GM12878 (cell line): ENCODE results near the gene F7. TPM values are rescaled to one million over a fixed set of nuclear protein-coding genes. Genes with fewer than 3 reads are reported as not detected.

Experiments used
- ATAC-seq: fragments of 200-7000 bp; cut with Tn5 transposase; 3 replicates; pipeline ENCODE4 v1.9.1; 2020; ENCODE audit warnings: mild to moderate bottlenecking, moderate library complexity
- BruUV-seq: library from RNA; stranded (reverse); fragments of 400-500 nt; replicated peaks from 2 replicates; lab custom pipeline; 2021; lab: Mats Ljungman, UMichigan
- CTCF ChIA-PET: fragments of 300-600 bp; sonication (Branson Sonifier 250); formaldehyde crosslinking; extraction: SDS; loops from one replicate; lab custom pipeline; 2021; ENCODE audit warnings: inconsistent platforms; lab: Yijun Ruan, JAX
- POLR2A ChIA-PET: fragments of 350-600 bp; formaldehyde crosslinking; extraction: SDS; loops from one replicate; lab custom pipeline; 2021; ENCODE audit warnings: inconsistent platforms; lab: Charles Lee
- RAD21 ChIA-PET: fragments of 300-600 bp; sonication (Branson Sonifier 250); formaldehyde crosslinking; loops from one replicate; lab custom pipeline; 2023; ENCODE audit warnings: antibody characterized with exemption; ENCODE audit not compliant: unreplicated experiment; lab: Charles Lee
- SMC1A ChIA-PET: fragments of 300-600 bp; sonication (Branson Sonifier 250); formaldehyde crosslinking; loops from one replicate; lab custom pipeline; 2023; ENCODE audit not compliant: unreplicated experiment, uncharacterized antibody; lab: Charles Lee
- DNase-seq: peaks from one replicate; pipeline ENCODE4 v3.0.0-alpha.2; 2011; ENCODE audit warnings: low read depth, low spot score
- FAIRE-seq: peaks from 3 replicates; lab custom pipeline; 2011; peaks lifted over from hg19 to GRCh38; lab: Jason Lieb, UNC
- H2AFZ ChIP-seq: 2 replicates; pipeline ENCODE4 v1.6.0; 2011; ENCODE audit warnings: low read depth, low read length, control low read depth; ENCODE audit not compliant: control insufficient read depth
- H3K27ac ChIP-seq: 2 replicates; pipeline ENCODE4 v1.5.1; 2011; ENCODE audit warnings: control low read depth; ENCODE audit not compliant: control insufficient read depth, insufficient read depth
- H3K27me3 ChIP-seq, 2 experiments: replicated peaks in 1 of 2; 2 replicates each; pipeline versions ENCODE4 v1.6.0 to v1.6.1; 2011; ENCODE audit warnings: low read length in 1 of 2; ENCODE audit not compliant: control insufficient read depth in 2 of 2, insufficient read depth in 2 of 2
- H3K36me3 ChIP-seq, 2 experiments: 2 replicates each; pipeline ENCODE4 v1.5.1; 2011; ENCODE audit warnings: low read length in 1 of 2; ENCODE audit not compliant: control insufficient read depth in 2 of 2, insufficient read depth in 2 of 2
- H3K4me1 ChIP-seq: 2 replicates; pipeline ENCODE4 v1.6.1; 2011; ENCODE audit warnings: mild to moderate bottlenecking, low read length, moderate library complexity, mixed read lengths; ENCODE audit not compliant: control insufficient read depth, insufficient read depth
- H3K4me2 ChIP-seq: 2 replicates; pipeline ENCODE4 v1.6.0; 2011; ENCODE audit warnings: control low read depth; ENCODE audit not compliant: control insufficient read depth, insufficient read depth
- H3K4me3 ChIP-seq: fragments of 200-600 bp; sonication (generic); 2 replicates; pipeline ENCODE4 v1.5.1; 2016
- H3K79me2 ChIP-seq: 2 replicates; pipeline ENCODE4 v1.6.0; 2011; ENCODE audit warnings: low read length; ENCODE audit not compliant: control insufficient read depth, insufficient read depth
- H3K9ac ChIP-seq: 2 replicates; pipeline ENCODE4 v1.8.0; 2011; ENCODE audit warnings: low read length, control low read depth, mixed read lengths; ENCODE audit not compliant: control insufficient read depth, insufficient read depth
- H3K9me3 ChIP-seq: replicated peaks from 3 replicates; pipeline ENCODE4 v1.5.1; 2011; ENCODE audit warnings: mild to moderate bottlenecking, low read length; ENCODE audit not compliant: control insufficient read depth, insufficient read depth
- H4K20me1 ChIP-seq: 2 replicates; pipeline ENCODE4 v1.6.0; 2011; ENCODE audit not compliant: control insufficient read depth, insufficient read depth
- HDAC6 ChIP-seq: fragments of 200-600 bp; sonication (generic); IDR thresholded peaks from one replicate; pipeline ENCODE4 v1.8.0; 2017; ENCODE audit warnings: antibody characterized with exemption; ENCODE audit not compliant: unreplicated experiment
- JUNB ChIP-seq: IDR thresholded peaks from 2 replicates; pipeline ENCODE4 v1.6.1; 2016; ENCODE audit warnings: antibody characterized with exemption, mild to moderate bottlenecking
- PKNOX1 ChIP-seq: fragments of 450-650 bp; IDR thresholded peaks from 2 replicates; pipeline ENCODE4 v1.6.1; 2016; ENCODE audit warnings: mild to moderate bottlenecking
- PRDM15 ChIP-seq: fragments of 450-650 bp; formaldehyde crosslinking; IDR thresholded peaks from 2 replicates; pipeline ENCODE4 v1.4.0; 2020; ENCODE audit warnings: mild to moderate bottlenecking, moderate library complexity
- RELA ChIP-seq: fragments of 450-650 bp; IDR thresholded peaks from 2 replicates; pipeline ENCODE4 v1.8.0; 2014; ENCODE audit warnings: borderline replicate concordance; ENCODE audit not compliant: partially characterized antibody
- SKIL ChIP-seq: fragments of 450-650 bp; IDR thresholded peaks from 2 replicates; pipeline ENCODE4 v1.6.1; 2017; ENCODE audit warnings: mild to moderate bottlenecking, low read depth, inconsistent platforms; ENCODE audit not compliant: poor library complexity, severe bottlenecking
- WGBS: methylation state at CpG from one replicate; pipeline ENCODE4 v1.1.6; 2016; ENCODE audit warnings: low lambda C conversion rate; ENCODE audit not compliant: insufficient replicate concordance, insufficient coverage; ENCODE audit errors: missing lambda C conversion rate; 5-methylcytosine and 5-hydroxymethylcytosine counted together
- in situ Hi-C: fragments of 300-500 bp; cut with MboI; formaldehyde crosslinking; loops from 9 replicates; pipeline ENCODE4 v1.14.3; 2018; ENCODE audit warnings: mixed read lengths
- intact Hi-C: fragments of 100-400 bp; cut with micrococcal nuclease; formaldehyde crosslinking; loops from one replicate; pipeline ENCODE4 v1.14.2; 2022; ENCODE audit not compliant: unreplicated experiment
- polyA plus RNA-seq, 11 experiments: library from polyadenylated mRNA; depleted of rRNA in 4 of 11; unstranded in 6 of 11; stranded (reverse) in 5 of 11; fragments of >200 nt; fragmentation: Nextera tagmentation in 4 of 11; fragmentation: Illumina TruSeq in 1 of 11; extraction: Ambion mirVana in 4 of 11; extraction: Trizol in 1 of 11; gene quantifications; 1 replicate in 1 of 11; 2 replicates in 10 of 11; pipeline versions ENCODE4 v1.2.1 to v1.2.3, GENCODE V29; 2011 to 2016; ENCODE audit warnings: inconsistent platforms in 2 of 11, missing spikeins in 2 of 11, low read depth in 1 of 11
- total RNA-seq, 4 experiments: library from RNA; depleted of rRNA in 3 of 4; stranded (reverse); fragments of >200 nt in 3 of 4; fragmentation: Illumina TruSeq in 1 of 4; extraction: Trizol in 1 of 4; gene quantifications; 2 replicates each; pipeline versions ENCODE4 v1.2.1 to v1.2.3, GENCODE V29; 2013 to 2021

The F7 gene
- total and polyA plus RNA-seq, 10 of the 15 experiments (the other 5 are each of a cell fraction or from before 2014, with no cell fraction given), result not detected

- POLR2A ChIA-PET, result no interaction called here
These were observed 3.8 kb downstream of the F7 start for GRCh38 chr13:113109151-113110047.

More at GRCh38 chr13:113109151-113110047, 3.8 kb downstream of the F7 start:
- ChIA-PET RAD21 (no interaction called here), CTCF (no interaction called here), SMC1A (no interaction called here)
- DNase-seq, result no peak
- Histone ChIP-seq H3K4me1 (no peaks in the 10 kb centered on the region), H3K4me2 (no peak overlapping the region), H3K9me3 (peaks cover 1% of the 10 kb centered on the region; the same call in 1 of the 3 replicates), H3K36me3 (no peaks in the 10 kb centered on the region), H2AFZ (no peak overlapping the region), H3K79me2 (no peaks in the 10 kb centered on the region), H3K9ac (no peak overlapping the region), H3K27ac (no peak overlapping the region), H3K27me3 (no peaks in the 10 kb centered on the region), H3K4me3 (no peak overlapping the region), H4K20me1 (no peaks in the 10 kb centered on the region)
- TF ChIP-seq PRDM15 (CRISPR knock-in tag) (no peak), RELA (no peak), SKIL (no peak), JUNB (no peak), HDAC6 (no peak), PKNOX1 (no peak)
- WGBS, result 85% methylated on average over 50 of the region's 73 CpGs
- no peak for ATAC-seq
- no TSS peak for BruUV-seq
- FAIRE-seq, result no peak
- in situ Hi-C loops, result no loop called here
- intact Hi-C loops, result no loop called here
